ENCODE results near the gene GLUD2. TPM values are rescaled to one million over a fixed set of nuclear protein-coding genes. Genes with fewer than 3 reads are reported as not detected.

GLUD2 gene
- total and polyA plus RNA-seq, 2 donors (not counting 1 experiment from before 2014, with no cell fraction given): 0.67 to 1.8 TPM

DNA sequence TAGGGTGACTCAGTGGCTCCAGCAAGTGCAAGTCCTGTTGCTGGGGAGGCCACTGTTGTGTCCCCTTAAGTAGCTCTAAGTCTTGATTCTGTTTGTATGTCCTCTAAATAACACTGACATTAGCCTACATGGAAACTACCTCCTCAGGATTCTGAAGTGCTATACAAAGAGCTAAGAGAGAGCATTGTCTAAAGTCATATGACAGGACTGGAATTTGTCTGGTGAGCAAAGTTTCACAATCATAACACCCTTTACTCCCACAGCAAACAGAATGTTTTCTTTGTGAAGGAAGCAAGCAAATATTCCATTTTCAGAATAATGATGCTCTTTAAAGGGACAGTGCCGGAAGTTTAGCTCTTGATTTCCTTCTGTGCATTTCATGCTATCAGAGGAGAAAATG is 38.5 kb upstream of the GLUD2 start:
- no peaks in the 10 kb centered on the region for H3K9me3 ChIP-seq (ENCODE audit: control insufficient read depth, insufficient read depth, low read depth, low read length)
- H3K79me2 ChIP-seq (ENCODE audit: control insufficient read depth, insufficient read depth, low read length): no peaks in the 10 kb centered on the region
- no peak overlapping the region for H3K4me3 ChIP-seq (replicated peaks in 1 of 4; ENCODE audit: control extremely low read depth in 1 of 4, insufficient read depth in 1 of 4, low read depth in 3 of 4, low read length in 4 of 4)
- no peaks in the 10 kb centered on the region for H3K4me1 ChIP-seq (ENCODE audit: control insufficient read depth, extremely low read depth, insufficient read depth, low read length)
- H3K27me3 ChIP-seq (ENCODE audit: control insufficient read depth, insufficient read depth, low read length): no peaks in the 10 kb centered on the region
- H3K4me2 ChIP-seq (ENCODE audit: extremely low read depth, insufficient read depth, low read length): no peak overlapping the region
- no peaks in the 10 kb centered on the region for H3K36me3 ChIP-seq (ENCODE audit: control insufficient read depth, insufficient read depth, low read length)
- no peak overlapping the region for H3K9ac ChIP-seq (ENCODE audit: insufficient read depth, low read length)
- H3K27ac ChIP-seq (ENCODE audit: insufficient read depth, low read length): no peak overlapping the region
- DNase-seq (ENCODE audit: low read depth in 2 of 2): no peak
- no peaks in the 10 kb centered on the region for H4K20me1 ChIP-seq (ENCODE audit: control insufficient read depth, extremely low read depth, insufficient read depth, low read length)
- TF ChIP-seq EZH2 (IDR thresholded peaks at IDR 0.05; ENCODE audit: low read length, missing control alignments): no peak
- TF ChIP-seq, protein P1, sequence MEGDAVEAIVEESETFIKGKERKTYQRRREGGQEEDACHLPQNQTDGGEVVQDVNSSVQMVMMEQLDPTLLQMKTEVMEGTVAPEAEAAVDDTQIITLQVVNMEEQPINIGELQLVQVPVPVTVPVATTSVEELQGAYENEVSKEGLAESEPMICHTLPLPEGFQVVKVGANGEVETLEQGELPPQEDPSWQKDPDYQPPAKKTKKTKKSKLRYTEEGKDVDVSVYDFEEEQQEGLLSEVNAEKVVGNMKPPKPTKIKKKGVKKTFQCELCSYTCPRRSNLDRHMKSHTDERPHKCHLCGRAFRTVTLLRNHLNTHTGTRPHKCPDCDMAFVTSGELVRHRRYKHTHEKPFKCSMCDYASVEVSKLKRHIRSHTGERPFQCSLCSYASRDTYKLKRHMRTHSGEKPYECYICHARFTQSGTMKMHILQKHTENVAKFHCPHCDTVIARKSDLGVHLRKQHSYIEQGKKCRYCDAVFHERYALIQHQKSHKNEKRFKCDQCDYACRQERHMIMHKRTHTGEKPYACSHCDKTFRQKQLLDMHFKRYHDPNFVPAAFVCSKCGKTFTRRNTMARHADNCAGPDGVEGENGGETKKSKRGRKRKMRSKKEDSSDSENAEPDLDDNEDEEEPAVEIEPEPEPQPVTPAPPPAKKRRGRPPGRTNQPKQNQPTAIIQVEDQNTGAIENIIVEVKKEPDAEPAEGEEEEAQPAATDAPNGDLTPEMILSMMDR (conservative IDR thresholded peaks at IDR 0.05 in 1 of 2, IDR thresholded peaks at IDR 0.05 in 1 of 2; ENCODE audit: low read depth in 1 of 2, low read length in 2 of 2): no peak
- no peak overlapping the region for H2AFZ ChIP-seq (ENCODE audit: low read length)

DNA sequence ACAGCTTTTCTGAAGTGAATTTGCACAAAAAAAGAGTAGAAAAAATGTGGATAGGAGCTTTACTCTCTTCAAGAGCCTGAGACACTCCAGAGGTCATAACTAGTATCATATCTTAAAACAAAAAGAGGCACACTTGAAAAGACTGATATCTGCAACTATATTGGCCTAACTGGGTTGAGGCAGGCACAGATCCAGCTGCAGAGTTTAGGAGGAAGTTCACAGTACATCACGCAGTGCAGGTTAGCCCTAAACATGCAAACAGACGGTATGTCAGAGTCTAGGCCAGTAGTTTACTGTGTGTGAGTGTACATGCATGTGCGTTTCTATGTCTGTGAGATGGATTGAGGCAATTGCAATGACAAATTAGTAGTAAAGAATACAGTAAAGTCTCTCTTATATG is 37.6 kb upstream of the GLUD2 start:
- Histone ChIP-seq H4K20me1 (ENCODE audit: control insufficient read depth, extremely low read depth, insufficient read depth, low read length) (no peaks in the 10 kb centered on the region), H3K27ac (ENCODE audit: insufficient read depth, low read length) (no peak overlapping the region), H2AFZ (ENCODE audit: low read length) (no peak overlapping the region), H3K36me3 (ENCODE audit: control insufficient read depth, insufficient read depth, low read length) (no peaks in the 10 kb centered on the region), H3K4me1 (ENCODE audit: control insufficient read depth, extremely low read depth, insufficient read depth, low read length) (no peaks in the 10 kb centered on the region), H3K9me3 (ENCODE audit: control insufficient read depth, insufficient read depth, low read depth, low read length) (no peaks in the 10 kb centered on the region), H3K4me3 (replicated peaks in 1 of 4; ENCODE audit: control extremely low read depth in 1 of 4, insufficient read depth in 1 of 4, low read depth in 3 of 4, low read length in 4 of 4) (no peak overlapping the region), H3K4me2 (ENCODE audit: extremely low read depth, insufficient read depth, low read length) (no peak overlapping the region), H3K79me2 (ENCODE audit: control insufficient read depth, insufficient read depth, low read length) (no peaks in the 10 kb centered on the region), H3K9ac (ENCODE audit: insufficient read depth, low read length) (no peak overlapping the region), H3K27me3 (ENCODE audit: control insufficient read depth, insufficient read depth, low read length) (no peaks in the 10 kb centered on the region)
- no peak for DNase-seq (ENCODE audit: low read depth in 2 of 2)
- TF ChIP-seq EZH2 (IDR thresholded peaks at IDR 0.05; ENCODE audit: low read length, missing control alignments): no peak
- TF ChIP-seq, protein P1 (conservative IDR thresholded peaks at IDR 0.05 in 1 of 2, IDR thresholded peaks at IDR 0.05 in 1 of 2; ENCODE audit: low read depth in 1 of 2, low read length in 2 of 2): no peak

DNA sequence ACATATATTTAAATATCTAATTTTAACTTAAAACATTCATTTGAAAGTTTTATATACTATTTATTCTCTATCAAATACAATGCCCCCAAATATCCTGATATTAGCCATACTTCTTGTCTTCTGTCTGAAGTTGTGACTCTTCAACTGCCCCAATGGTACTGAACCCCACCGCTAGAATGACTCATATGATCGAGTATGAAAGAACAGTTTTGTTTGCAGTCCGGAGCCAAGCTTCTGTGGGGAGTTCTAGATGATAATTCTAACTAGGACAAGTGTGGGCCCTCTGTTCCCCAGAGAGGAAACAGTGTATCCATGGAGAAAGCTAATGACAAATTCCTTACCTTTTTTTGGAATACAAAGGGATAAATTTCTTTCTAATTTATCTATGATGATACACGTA is 37.2 kb upstream of the GLUD2 start:
- TF ChIP-seq EZH2 (IDR thresholded peaks at IDR 0.05; ENCODE audit: low read length, missing control alignments): no peak
- TF ChIP-seq, protein P1 (conservative IDR thresholded peaks at IDR 0.05 in 1 of 2, IDR thresholded peaks at IDR 0.05 in 1 of 2; ENCODE audit: low read depth in 1 of 2, low read length in 2 of 2): no peak
- no peaks in the 10 kb centered on the region for H3K4me1 ChIP-seq (ENCODE audit: control insufficient read depth, extremely low read depth, insufficient read depth, low read length)
- H3K36me3 ChIP-seq (ENCODE audit: control insufficient read depth, insufficient read depth, low read length): no peaks in the 10 kb centered on the region
- no peaks in the 10 kb centered on the region for H4K20me1 ChIP-seq (ENCODE audit: control insufficient read depth, extremely low read depth, insufficient read depth, low read length)
- H3K4me3 ChIP-seq (replicated peaks in 1 of 4; ENCODE audit: control extremely low read depth in 1 of 4, insufficient read depth in 1 of 4, low read depth in 3 of 4, low read length in 4 of 4): no peak overlapping the region
- no peaks in the 10 kb centered on the region for H3K79me2 ChIP-seq (ENCODE audit: control insufficient read depth, insufficient read depth, low read length)
- no peaks in the 10 kb centered on the region for H3K9me3 ChIP-seq (ENCODE audit: control insufficient read depth, insufficient read depth, low read depth, low read length)
- DNase-seq (ENCODE audit: low read depth in 2 of 2): peak in 1 of 2 donors; percentile 3
- H3K9ac ChIP-seq (ENCODE audit: insufficient read depth, low read length): no peak overlapping the region
- no peak overlapping the region for H3K27ac ChIP-seq (ENCODE audit: insufficient read depth, low read length)
- no peak overlapping the region for H3K4me2 ChIP-seq (ENCODE audit: extremely low read depth, insufficient read depth, low read length)
- H3K27me3 ChIP-seq (ENCODE audit: control insufficient read depth, insufficient read depth, low read length): no peaks in the 10 kb centered on the region
- no peak overlapping the region for H2AFZ ChIP-seq (ENCODE audit: low read length)

Measured in fibroblast of lung (primary cell).